ENCODE data around the gene MAPK6. TPM values are rescaled to one million over a fixed set of nuclear protein-coding genes. Genes with fewer than 3 reads are reported as not detected.

The MAPK6 gene
- total and polyA plus RNA-seq, 11 donors = 3.6 to 26.2 (median 17.5) TPM

DNA sequence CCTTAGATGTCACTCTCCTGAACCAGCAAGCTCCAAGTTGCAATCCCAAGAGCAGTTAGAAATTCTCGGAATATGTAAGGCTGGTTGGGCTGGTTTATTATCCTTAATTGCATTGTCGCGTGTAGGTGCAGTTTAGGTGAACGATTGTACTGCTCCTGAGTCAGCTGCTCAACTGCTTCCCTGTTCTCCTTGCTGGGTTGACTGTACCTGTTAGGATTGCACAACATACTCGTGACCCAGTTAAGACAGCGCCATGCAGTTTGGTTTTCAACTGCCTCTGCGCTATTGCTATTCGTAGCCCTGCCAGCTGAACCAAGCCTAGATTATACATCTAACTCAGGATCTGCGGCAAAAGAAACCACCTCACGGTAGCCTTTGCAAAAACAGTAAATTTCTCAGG, 52.6 kb downstream of the MAPK6 start:
- peaks cover 0 to 9% (median 0%) of the 10 kb centered on the region in 12 donors for H3K4me1 ChIP-seq
- WGBS, 4 donors = 91 to 95% (median 91%) methylated on average over 9 to 10 of the region's 10 CpGs
- no peak overlapping the region for H3K4me3 ChIP-seq
- no peaks in the 10 kb centered on the region for H3K9me3 ChIP-seq
- DNase-seq (no peak), ATAC-seq (no peak)
- peaks cover 0 to 1% (median 0%) of the 10 kb centered on the region in 9 donors for H3K36me3 ChIP-seq
- intact Hi-C loops (cut with DNase I) = loop anchor here in 1 of 10 donors (10.0 kb wide), 1 partner anchor 417 kb away; no protein-coding TSS in a partner anchor
- TF ChIP-seq POLR2A (IDR thresholded peaks at IDR 0.05) = no peak
- TF ChIP-seq, protein P1, sequence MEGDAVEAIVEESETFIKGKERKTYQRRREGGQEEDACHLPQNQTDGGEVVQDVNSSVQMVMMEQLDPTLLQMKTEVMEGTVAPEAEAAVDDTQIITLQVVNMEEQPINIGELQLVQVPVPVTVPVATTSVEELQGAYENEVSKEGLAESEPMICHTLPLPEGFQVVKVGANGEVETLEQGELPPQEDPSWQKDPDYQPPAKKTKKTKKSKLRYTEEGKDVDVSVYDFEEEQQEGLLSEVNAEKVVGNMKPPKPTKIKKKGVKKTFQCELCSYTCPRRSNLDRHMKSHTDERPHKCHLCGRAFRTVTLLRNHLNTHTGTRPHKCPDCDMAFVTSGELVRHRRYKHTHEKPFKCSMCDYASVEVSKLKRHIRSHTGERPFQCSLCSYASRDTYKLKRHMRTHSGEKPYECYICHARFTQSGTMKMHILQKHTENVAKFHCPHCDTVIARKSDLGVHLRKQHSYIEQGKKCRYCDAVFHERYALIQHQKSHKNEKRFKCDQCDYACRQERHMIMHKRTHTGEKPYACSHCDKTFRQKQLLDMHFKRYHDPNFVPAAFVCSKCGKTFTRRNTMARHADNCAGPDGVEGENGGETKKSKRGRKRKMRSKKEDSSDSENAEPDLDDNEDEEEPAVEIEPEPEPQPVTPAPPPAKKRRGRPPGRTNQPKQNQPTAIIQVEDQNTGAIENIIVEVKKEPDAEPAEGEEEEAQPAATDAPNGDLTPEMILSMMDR (IDR thresholded peaks at IDR 0.05) = no peak
- H3K27ac ChIP-seq = no peak overlapping the region
- H3K27me3 ChIP-seq = no peaks in the 10 kb centered on the region

DNA sequence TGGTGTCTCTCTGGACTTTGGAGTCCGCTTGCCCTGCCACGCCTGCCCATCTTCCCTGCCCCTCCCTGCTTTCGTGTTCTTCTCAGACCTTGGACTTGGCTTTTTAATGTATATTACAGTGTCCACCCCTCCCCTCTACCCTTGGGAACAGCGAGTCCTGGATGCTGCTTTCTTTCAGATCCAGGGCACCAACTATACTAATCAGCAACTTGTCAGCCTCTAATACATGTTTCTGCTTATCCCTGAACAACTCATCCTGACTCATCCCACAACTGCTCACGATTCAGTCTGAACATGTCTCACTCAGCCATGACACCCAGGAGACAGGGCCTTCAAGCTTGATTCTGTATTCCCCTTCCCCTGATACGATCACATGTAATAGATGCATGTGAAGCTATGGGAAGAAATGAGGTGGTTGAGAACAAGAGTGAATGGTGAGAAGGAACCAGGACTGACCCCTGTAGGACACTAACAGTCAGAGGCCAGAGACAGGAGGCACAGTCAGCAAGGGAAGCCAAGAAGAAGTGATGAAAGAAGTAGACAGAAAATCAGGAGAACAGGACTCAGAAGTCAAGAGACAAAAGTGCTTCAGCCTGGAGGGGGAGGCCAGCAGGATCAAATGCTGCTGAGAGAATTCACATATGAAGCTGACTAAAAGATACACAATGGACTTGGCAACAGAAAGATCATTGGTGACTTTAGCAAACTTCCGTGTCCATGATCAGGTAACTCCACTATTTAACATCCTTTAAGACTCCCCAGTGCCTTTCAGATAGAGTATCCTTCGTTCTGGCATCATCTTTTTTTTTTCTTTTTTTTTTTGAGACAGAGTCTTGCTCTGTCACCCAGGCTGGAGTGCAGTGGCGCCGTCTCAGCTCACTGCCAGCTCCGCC, 58.1 kb downstream of the MAPK6 start:
- no peak overlapping the region for H3K27ac ChIP-seq
- no peaks in the 10 kb centered on the region for H3K36me3 ChIP-seq
- no peaks in the 10 kb centered on the region for H3K9me3 ChIP-seq
- no peak overlapping the region for H3K4me3 ChIP-seq
- no peaks in the 10 kb centered on the region for H3K27me3 ChIP-seq
- peaks cover 0 to 13% (median 0%) of the 10 kb centered on the region in 12 donors for H3K4me1 ChIP-seq
- intact Hi-C loops (cut with DNase I) = loop anchor here in 7 of 10 donors (5.0 to 10.0 kb wide), 3 partner anchors 95 to 422 kb away; no protein-coding TSS in a partner anchor
- ATAC-seq (no peak), DNase-seq (no peak)
- no peak for TF ChIP-seq POLR2A (IDR thresholded peaks at IDR 0.05)
- TF ChIP-seq, protein P1 (IDR thresholded peaks at IDR 0.05) = no peak
- WGBS, 4 donors = 85 to 89% (median 86%) methylated on average over 11 of the region's 11 CpGs

DNA sequence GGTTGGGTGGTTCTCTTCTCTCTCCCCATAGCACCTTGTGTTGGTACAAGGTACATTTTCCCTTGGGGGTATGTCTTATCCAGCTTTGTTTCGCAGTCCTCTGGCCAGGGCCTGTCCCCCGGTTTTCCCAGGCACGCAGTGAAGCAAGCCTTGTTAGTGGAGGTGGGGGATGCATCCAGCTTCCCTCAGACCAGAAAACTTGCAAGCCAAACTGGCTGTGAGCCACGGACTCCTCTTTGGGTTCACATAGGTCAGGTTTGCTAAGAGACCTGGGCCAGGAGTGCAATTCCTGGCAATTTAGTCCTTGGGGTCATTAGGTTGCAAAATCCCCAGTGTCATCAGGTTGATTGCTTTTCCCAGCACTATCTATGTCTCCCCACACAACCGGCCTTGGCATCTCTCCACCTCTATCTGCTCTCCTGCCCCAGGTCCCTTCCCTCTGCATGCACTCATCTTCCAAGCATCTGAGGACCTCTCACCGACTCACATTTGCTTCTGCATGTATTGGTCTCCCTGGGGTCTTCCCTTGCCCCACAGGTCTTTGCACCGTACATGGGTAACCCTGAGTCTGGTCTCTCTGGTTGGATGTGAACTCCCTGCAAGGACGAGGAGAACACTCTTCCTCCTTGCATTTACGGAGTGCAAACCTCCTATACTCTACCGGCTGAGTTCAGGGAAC, 59.3 kb downstream of the MAPK6 start:
- H3K27me3 ChIP-seq = no peaks in the 10 kb centered on the region
- TF ChIP-seq, protein P1 (IDR thresholded peaks at IDR 0.05) = no peak
- TF ChIP-seq POLR2A (IDR thresholded peaks at IDR 0.05) = no peak
- no peak overlapping the region for H3K27ac ChIP-seq
- ATAC-seq (peak in 2 of 4 donors; percentile 7 to 10), DNase-seq (no peak)
- WGBS, 4 donors = 69 to 78% (median 74%) methylated on average over 10 of the region's 10 CpGs
- intact Hi-C loops (cut with DNase I) = loop anchor here in 9 of 10 donors (2.0 to 10.0 kb wide), 5 partner anchors 96 to 424 kb away; no protein-coding TSS in a partner anchor
- H3K9me3 ChIP-seq = no peaks in the 10 kb centered on the region
- H3K4me1 ChIP-seq = peaks cover 0 to 25% (median 0%) of the 10 kb centered on the region in 12 donors
- H3K4me3 ChIP-seq = no peak overlapping the region
- no peaks in the 10 kb centered on the region for H3K36me3 ChIP-seq
